Tongue (tissue), 2 donors: ENCODE results near the gene CDKL2. TPM values are rescaled to one million over a fixed set of nuclear protein-coding genes. Genes with fewer than 3 reads are reported as not detected.
"Not testable (repeated sequence)": the region's sequence is repeated elsewhere in the genome, so short reads cannot be mapped to it uniquely, and the experiment has no call there.

Experiments used
- DNase-seq: peaks from one replicate; pipeline ENCODE4 v3.0.0-alpha.2; 2015
- total RNA-seq: library from RNA; depleted of rRNA; stranded (reverse); fragments of >200 nt; gene quantifications from one replicate; pipeline ENCODE4 v1.2.3, GENCODE V29; 2014

CDKL2 gene
- total RNA-seq, result 1.1 TPM

DNA sequence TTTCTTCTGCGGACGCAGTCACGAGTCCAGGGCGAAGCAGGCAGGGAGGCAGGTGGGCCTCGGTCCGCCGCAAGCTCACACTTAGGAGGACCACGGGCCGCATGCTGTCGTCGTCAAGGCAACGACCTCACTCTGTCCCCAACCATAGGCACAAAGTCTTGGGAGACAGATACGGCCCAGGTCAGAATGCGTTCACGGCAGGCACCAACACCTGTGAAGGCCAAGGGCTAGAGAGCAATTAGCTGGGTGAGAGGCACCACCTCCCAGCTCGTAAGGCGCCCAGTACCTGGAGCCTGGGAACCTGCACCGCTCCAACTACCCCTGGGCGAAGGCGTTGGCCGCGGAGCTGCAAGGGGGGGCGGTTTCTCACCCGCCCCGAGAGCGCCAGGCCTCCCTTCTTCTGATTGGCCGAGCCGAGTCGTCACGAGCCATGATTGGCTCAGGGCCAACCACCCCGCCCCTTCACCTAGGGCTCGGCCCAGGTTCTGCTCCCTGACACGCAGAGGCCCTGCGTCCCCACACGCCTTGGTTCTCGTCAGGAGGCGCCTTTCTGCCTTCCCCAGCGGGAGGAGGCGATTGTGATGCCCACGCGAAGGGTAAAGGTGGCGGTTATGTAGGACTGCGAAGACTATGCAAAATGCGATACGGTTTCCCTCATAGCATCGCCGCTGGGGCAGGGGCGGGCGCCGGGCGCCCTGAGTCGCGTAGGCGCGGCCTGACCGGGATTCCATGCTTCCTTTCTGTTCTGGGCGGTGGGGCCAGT lies at the start of gene CDKL2:
Gene CDKL2 (minus strand): TSS at position 355 of the 763 bp plus-strand sequence. CDS start 4,540 bp downstream, outside the sequence.
- peak; percentile 86 for DNase-seq

DNA sequence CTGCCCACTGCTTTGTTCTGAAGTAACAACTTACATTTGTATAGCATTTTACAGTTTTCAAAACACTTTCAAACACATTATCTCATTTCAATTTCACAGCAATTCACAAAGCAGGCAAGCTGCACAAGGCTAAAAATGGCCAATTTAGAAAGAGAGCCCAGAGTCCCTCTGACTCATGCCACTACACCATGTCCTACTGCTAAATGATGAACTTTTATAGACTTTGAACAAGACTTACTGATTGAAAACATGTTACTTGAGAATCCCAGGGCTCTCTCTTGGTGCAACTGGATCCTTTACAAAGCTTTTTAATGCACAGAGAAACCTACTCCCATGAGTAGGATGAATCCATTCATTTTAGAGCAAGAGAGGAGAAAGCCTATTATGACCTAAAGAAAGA lies 48.6 kb upstream of the CDKL2 start:
- DNase-seq, result no peak

GRCh38 chr4:75678473-75678872 lies 48.1 kb upstream of the CDKL2 start:
- DNase-seq, result no peak

DNA sequence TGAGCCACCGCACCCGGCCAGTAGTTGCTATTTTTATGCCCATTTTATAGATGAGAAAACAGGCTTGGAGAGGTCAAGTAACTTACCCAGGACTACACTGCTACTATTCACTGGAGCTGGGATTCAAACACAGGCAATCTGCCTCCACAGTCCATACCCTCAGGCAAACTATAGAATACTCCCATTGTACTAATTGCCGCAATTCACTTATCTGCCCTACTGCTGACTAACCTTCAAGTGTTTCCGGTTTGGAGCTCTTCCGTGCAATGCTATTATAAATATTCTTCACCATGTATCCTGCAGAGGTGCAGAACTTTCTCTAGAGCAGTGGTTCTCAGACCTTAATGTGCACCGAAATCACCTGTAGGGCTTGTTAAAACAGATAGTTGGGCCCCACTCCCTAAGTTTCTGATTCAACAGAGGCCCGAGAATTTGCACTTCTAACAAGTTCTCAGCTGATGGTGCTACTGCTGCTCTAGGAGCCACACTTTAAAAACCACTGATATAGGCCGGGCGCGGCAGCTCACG lies 44.7 kb upstream of the CDKL2 start:
- no peak for DNase-seq

DNA sequence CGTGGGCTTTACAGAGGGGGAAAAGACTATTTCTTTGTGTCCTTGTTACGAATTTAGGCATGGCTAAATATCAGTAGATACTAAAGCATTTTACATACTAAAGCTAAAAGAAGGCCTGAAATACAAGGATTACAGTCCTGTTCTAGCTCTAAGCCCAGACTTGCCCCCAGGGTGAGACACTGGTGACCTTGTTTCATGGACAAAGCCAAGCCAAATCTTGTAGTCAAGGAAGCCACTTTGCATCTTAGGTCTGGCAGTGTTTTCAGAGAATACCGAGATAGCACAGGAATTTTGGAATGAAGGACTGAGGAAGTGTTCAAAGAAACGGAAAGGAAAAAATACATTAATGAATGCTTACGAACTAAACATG lies 43.6 kb upstream of the CDKL2 start:
- DNase-seq, result no peak

DNA sequence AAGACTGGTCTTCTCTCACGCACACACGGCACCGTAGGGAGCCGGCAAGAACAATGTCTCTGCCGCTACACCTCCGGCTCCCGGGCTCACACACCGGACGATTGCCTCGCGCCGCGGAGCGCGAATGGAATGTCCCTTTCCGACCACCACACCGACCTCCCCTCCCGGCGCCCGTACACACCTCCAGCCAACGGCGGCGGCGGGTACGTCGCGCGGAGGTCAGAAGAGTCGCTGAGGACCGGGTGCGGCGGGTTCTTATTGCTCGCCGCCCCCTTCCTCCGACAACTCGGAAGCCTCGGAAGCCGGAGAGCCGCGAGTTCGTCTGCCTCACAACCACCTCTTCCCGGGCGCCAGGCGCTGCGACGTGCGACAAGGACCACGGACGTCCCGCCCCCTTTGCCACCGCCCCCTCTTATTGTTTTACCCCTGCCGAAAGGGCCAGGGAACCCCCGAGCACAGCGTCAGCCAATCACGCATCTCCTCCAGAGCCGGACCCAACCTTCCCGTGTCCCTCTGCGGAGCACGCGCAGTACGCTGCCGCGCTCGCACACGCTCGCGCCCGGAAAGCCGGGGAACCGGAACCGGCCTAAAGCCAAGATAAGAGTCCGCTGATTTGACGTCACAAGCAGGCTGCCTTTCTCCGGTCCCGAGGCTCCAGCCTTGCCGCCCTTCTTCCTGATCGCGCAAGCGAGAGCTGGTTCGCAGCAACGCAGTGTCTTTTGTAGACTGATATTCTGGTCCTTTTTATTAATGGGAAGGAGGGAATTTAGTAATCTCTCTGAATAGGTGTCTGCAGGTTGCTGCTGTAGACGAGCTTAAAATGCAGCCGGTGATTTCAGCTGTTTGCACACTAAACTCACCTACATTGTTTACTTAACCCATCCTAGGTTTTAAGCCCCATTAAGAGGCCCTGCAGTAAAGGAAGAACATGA lies 43.0 kb upstream of the CDKL2 start, which contains the start of gene G3BP2:
Gene G3BP2 (minus strand): TSS at position 385 of the 932 bp plus-strand sequence. CDS start 11,386 bp downstream, outside the sequence.
- peak; percentile 99 for DNase-seq

DNA sequence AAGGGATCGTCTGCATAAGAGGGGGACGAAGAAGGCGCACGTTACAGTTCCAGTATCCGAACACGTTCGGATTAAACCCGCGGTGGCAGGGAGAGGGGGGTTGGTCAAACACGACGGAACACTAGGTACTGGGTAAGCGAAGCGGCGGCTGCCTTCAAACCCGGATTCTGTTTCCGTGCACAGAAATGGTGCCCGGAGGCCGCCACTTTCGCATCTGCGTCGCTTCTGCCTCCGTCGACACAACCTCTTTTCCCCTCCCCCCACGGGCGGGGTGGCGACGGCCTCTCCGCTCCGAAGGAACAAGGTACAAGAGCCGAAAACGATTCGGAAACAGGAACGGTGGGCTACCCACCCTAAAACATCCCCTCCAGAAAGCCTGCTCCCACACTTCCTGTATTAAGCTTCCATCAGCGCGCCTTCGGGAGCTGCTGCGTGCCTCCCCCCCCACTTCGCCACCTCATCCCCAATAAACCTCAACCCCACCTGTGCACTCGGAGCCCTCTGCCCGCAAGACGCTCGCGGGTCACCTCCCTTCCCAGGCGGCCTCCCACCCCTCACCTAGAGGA lies 42.2 kb upstream of the CDKL2 start:
- DNase-seq, result peak; percentile 79

DNA sequence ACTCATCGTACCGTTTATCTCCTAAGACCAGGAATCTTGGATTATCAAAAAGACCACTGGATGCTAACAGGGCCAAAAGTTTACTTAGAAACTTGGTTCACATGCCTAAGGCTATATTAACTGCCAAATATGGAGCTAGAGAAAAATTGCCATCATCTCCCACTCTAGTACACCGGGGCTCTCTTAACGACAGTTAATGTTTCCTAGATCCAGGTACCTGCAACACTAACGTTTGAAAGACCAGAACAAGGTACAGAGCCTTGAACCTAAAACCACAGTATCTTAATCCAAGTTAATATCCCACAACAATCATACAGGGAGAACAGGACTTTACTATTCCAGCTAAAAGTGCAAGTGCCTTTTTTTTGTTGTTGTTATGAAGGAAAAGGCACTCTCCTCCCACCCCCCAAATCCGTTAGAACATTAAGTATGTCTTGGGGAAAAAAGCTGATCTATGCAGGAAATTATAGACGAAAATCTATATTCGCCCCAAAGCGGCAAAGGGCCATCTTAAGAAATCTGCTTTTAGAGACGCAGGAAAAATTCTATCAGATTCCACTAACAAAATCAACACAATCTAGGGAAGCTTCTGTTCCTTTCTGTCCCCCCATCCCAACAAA lies 41.6 kb upstream of the CDKL2 start:
- peak; percentile 13 for DNase-seq

- DNase-seq, result no peak
Measured at GRCh38 chr4:75668596-75668995, 38.3 kb upstream of the CDKL2 start.

DNA sequence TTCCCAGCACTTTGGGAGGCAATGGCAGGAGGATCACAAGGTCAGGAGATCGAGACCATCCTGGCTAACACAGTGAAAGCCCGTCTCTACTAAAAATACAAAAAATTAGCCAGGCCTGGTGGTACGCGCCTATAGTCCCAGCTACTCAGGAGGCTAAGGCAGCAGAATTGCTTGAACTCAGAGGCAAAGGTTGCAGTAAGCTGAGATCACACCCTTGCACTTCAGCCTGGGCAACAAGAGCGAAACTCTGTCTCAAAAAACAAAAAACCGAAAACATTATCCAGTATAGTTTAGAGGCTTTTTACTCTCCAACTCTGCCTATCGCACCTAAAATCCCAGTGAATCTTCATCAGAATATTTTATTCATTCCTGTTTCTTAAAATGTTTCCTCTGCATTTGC lies 37.3 kb upstream of the CDKL2 start:
- DNase-seq, result not testable (repeated sequence)

GRCh38 chr4:75666299-75666698 lies 36.0 kb upstream of the CDKL2 start:
- no peak for DNase-seq

- not testable (repeated sequence) for DNase-seq
Measured at GRCh38 chr4:75664604-75665003, 34.3 kb upstream of the CDKL2 start.

DNA sequence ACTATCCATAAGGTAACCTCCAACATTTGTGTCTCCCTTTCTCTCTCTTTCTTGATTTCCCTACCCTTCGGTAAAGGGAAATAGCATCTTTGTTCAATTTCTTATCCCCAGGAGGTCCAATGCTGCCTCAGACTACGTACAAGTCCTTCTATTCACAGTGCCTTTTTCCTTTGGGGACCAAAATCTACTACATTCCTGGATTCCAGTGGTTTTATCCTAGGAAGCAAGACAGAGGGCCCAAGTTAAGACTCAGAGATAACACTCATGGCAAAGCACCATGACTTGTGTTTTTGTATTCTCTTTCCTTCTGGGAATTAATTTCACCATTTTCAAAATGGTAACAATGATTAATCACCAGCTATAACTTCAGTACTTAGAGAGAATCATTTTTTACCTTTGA lies 32.3 kb upstream of the CDKL2 start:
- no peak for DNase-seq

DNA sequence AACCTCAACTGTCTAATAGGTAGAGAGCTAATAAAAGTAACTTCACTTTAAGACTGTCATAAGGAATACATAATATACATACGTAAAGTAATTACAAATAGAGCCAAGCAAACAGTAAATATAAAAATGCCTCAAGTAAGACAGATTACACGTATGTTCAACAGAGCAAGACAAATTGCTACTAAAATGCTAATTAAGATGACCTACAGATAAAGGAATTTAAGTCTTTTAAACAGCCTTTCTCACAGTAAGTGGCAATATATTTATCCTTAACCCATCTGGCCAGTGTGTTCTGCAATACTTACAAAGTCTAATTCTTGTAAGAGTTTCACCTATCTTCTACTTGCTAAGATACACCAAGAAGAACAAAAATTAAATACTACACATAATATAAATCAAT lies 30.2 kb upstream of the CDKL2 start:
- no peak for DNase-seq

- no peak for DNase-seq
Measured at GRCh38 chr4:75659512-75660031, 29.2 kb upstream of the CDKL2 start.

DNA sequence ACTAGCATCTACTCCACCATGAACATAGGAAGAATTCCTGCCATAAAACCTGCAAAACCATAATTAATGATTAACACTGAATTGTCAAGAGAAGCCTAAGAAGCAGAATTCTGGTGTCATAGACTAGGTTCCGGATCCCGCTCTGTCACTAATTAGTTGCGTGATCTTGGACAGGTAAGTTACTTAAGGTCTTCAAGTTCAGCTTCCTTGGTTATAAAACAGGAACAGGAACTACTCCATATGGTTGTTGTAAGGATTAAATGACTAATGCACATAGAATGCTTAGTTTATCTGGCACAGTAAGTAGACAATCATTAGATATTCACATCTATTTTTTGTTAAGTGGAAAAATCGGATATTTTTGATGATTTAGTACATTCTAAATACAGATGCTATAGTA lies 28.5 kb upstream of the CDKL2 start:
- DNase-seq, result no peak

GRCh38 chr4:75655562-75655961 lies 25.2 kb upstream of the CDKL2 start:
- DNase-seq, result no peak

- DNase-seq, result no peak
Measured at GRCh38 chr4:75654905-75655304, 24.6 kb upstream of the CDKL2 start.

DNA sequence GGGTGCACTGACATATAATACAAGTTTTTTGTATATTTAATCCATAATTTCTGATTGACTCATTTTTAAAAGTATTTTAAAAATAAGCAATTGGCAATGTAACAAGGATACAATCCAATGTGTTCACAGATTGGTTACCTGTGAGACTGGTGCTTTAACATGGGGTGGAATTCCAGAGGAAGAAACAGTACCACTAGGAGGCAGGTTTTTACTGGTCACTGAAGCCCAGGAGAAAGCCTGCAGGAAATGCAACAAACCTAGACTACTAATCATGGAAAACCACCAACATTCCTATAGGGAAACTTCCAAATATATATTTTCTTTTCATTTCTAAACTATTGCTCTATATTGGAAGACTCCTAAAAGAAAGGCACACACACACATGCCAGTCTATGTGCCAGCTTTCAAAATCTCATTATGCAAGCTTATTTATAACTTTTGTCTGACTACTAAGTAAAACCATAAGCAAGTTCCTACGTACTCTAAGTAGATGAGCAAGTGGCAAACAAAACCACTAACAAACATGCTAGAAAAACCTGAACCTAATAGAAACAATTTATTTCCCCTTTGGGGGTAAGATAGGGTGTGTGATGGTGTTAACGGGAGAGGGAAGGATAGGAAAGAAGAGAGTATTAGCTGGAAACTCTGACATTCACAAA lies 23.6 kb upstream of the CDKL2 start:
- no peak for DNase-seq

DNA sequence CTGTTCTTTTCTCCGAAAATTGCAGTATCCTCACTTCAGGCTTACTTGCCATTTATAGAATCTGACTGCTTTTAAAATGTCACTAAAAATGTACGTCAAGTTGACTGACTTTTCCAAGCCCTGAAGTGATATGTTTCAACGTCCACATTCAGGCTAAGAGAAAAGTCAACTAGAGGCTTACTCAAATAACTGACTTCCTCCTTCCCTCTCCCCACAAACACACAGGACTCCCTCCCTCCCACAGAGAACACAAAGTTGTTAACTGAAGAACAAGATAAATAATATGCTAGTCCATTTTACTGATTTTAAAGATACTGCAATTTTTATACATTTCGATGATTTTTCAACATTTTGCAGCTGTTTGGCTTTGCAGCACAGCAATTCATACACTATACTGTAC lies 13.8 kb upstream of the CDKL2 start:
- no peak for DNase-seq

- DNase-seq, result no peak
Measured at GRCh38 chr4:75643651-75644050, 13.3 kb upstream of the CDKL2 start.
